HG03060 (cell line): ENCODE data around the gene UTS2R.

ENCODE experiments used
- ATAC-seq: cut with Tn5 transposase; IDR thresholded peaks from one replicate; pipeline ENCODE4 v1.9.1; 2021; ENCODE audit warnings: low read depth, moderate number of reproducible peaks; ENCODE audit not compliant: unreplicated experiment

Gene UTS2R

DNA sequence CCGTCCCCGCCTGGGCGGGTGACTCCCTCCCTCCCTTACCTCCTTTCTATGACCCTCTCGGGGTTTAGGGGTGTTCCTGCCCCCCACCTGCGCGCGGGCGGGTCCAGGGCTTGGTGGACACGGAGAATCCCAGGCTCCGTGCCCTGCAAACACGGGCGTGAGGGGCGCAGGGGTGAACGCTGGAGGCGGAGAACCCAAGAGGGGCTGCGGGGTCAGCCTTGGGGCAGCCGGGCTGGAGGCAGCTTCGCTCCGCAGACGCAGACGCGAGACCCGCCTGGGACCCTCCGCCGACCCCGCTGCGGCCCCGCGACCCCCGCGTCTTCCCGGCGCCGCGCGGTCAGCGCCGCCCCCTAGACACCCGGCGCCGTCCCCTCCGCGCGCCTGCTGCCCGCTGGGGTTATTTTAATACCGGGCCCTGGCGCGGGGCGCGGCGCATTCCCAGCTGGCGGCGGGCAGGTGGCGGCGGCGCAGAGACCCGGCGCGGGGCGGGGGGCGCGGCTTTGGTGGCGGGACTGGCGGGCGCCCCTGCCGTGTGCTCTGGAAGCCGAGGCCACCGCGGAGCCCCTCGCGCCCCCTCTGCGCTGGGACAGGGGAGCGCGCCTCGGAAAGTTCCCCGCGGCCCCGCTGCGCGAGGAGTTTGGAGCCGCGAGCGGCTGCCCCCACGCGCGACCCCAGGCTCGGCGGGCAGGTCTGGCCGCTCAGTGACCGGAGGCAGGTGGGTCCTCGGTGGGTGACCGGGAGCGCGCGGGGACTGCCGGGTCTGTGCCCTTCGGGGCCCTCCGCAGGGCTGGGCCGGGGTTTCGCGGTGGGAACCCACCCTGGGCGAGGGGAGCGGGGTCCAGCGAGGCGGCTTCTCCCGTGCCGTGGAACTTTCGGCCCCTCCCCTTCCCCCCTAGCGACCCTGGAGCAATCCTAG is at the start of gene UTS2R:
Gene UTS2R (plus strand): TSS at position 433 of the 916 bp plus-strand sequence. CDS start 2,560 bp downstream, outside the sequence.
- no peak for ATAC-seq

GRCh38 chr17:82321947-82322466 is 49.6 kb upstream of the UTS2R start:
- no peak for ATAC-seq

DNA sequence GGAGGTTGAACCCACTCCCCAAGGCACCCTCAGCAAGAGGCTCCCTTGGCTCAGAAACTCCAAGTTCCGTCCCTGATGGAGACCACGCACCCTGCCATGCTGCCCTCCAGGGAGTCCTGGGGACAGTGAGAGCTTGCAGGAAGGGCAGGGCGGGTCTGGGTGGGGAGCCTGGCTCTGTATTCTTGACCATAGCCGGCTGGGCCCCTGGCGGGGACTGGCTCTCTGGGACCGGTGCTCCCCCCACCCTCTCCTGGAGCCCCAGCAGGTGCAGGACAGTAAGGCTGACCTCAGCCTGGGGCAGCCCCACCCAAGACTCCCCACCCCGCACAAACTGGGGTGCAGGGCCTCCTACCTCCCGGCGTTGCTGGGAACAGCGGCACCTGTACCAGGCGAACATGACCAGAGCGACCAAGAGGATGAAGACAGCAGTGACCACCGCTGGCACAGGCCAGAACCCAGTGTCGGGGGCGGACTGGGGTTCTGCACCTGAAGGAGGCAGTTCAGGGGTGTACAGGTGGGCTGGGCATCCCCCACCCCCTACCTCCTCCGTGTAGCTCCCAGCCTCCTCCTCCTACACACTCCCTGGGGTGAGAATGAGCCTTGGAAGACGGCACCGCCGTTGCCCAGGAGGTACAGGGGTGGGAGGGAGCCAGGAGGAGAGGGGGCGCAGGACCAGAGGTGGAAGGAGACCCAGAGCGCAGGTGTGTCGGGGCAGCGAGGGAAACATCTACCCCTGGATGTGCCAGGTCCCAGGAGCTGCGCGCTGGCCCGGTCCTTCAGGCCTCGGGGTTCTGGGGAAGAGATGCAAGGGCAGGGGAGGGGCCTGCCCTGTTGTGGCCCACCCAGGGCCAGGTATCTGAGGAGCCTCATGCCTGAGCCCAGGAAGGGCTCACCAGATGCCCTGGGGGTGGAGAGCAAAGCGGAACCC is 48.8 kb upstream of the UTS2R start:
- ATAC-seq, result no peak

GRCh38 chr17:82323514-82324234 is 47.9 kb upstream of the UTS2R start:
- ATAC-seq, result no peak

DNA sequence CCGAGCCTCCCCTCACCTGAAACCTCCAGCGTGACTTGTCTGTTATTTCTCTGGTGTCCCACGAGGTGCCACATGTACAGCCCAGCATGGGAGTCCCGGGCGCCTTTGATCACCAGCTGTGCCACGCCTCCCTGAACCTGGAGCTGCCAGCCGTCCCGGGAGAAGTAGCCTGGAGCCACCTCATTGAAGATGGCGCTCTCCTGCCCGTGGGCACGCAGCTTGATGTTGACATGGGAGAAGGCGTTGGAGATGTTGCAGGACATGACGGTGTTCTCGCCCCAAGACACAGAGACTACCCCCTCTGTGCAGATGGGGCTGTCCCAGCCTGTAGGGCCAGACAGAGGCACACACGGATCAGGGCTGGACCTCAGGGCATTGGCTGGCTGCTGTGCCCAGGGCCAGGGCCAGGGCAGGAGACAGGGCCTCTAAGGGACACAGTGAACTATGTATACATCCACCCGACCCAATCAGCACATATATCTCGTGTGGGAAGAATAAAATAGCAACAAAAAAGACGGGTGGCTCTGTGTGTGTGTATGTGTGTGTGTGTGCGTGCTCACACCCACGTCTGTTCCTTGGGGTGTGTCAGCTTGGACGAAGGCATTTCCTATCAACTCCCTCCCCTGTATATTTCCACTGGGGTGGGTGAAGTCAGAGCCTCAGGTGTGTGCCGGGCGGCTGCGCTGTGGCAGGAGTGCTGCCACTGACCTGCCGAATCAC is 46.8 kb upstream of the UTS2R start:
- ATAC-seq, result no peak

GRCh38 chr17:82325286-82326180 is 46.0 kb upstream of the UTS2R start:
- no peak for ATAC-seq

DNA sequence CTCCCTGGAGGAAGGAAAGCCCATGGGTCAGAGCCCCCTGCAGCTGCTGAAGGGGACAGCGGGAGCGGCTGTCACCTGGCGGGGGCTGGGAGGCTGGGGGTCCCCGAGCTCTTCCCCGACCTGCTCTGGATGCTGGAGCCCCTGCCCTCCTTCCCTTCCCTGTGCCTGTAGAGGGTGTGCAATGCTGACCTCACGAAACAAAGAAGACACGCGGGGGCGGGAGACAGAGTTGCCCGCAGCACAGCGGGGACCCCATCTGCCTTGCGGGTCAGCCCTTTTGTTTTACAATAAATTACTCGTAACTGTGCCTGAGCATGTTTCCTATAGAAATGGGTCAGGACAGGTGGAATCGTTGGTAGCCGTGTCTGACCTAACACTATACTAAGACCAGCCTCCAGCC is 44.3 kb upstream of the UTS2R start:
- no peak for ATAC-seq

- ATAC-seq, result no peak
Observed at GRCh38 chr17:82327757-82328140, 43.8 kb upstream of the UTS2R start.

DNA sequence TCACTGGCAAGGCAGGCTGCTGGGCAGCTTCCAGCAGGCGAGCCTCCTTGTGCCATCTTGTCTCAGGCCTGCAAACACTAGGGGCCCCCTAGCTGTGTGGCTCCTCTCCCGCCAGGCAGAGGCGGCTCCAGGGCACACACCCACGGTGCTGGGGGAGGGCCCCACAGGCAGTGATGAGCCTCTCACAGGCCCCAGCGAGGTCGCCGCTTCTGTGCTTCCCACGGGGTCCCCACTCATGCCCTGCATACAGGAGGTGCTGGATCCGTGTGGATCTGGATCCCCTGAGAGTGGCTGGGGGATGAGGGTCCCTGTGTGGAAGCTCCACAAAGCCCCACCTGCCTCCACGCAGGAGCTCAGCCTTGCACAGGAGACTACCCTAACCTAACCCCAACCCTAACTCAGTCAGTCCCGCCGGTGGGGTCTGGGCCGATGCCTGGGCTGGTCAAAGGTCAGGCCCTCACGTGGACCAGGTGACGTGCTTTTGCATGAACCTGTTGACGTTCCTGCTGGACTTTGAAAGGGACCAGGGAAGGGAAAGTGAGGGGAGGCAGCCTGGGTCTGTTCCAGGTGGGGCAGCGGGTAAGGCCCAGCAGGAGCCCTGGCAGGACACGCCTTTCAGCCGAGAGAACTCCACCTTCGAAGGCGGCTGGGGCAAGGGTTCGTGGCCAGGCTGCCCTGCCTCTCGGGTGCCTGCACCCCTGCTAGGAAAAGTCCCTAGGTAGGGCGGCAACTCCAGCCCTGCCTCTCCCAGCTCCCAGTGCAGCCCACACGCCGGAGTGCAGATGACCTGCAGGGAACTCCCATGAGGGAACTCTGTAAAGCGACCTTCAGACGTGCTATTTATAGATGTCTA is 43.2 kb upstream of the UTS2R start:
- ATAC-seq, result no peak

DNA sequence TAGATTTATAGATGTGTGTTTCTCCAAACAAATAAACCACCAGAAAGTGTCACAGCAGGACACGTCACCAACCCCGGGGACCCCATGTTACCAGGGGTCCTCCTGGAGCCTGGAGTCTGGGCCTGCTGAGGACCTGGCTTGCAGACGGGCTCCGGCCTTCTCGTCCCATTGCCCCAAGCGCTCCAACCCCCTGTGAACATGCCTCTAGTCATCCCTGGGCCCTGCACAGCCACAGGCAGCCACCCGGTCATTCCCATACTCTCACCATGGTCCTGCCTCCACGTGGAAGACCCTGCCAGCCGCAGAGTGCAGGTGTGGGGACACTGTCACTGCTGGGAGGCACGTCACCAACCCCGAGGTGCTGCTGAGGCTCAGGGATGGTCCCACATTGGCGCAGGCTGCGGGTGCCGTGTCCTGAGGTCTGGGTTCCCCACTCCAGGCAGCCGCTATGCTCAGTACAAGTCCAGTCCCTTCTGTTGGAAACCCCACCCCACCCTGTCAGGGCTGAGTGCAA is 42.5 kb upstream of the UTS2R start:
- ATAC-seq, result no peak

- ATAC-seq, result no peak
Observed at GRCh38 chr17:82329683-82330321, 41.8 kb upstream of the UTS2R start.

DNA sequence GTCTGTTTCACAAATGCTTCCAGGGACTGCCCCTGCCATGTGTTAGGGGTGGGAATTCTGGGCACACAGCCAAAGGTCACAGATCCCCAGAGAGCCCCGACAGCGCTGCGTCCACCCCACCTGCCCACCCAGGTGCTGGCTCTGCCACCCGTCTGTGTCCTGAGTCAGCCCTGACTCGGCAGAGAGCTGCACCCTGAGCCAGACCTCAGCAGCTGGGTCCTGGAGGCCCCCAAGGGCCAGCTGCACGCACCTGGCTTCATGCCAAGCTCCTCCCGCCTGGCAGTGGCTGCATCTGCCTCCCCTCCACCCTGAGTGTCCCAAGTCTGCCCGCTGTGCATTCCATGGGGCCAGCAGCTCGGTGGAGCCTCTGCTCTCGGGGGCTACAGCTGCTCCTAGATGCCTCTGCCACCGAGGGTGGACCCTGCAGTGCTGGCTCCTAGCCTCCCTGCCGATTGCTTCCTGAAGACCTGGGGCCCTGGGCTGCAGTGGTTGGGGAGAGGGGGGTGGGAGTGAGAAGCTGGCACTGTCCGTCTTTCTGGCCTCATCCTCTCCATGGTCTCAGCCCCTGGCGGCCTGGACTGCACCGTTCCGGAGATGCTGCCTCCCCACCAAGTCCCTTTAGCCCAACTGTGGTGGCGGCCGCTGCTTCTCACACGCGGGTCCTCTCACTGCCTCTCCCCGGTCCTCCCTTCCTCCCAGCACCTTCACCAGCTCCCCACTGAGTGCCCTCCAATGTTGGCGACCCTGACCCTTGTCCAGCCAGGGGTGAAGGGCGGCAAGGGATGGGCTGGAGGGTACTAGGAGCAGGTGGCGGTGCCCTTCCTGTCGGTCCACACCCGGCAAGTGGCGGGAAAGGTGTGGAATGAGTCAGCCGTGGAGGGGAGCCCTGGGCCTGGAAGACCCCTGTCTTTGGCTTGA is 41.0 kb upstream of the UTS2R start:
- ATAC-seq, result no peak

GRCh38 chr17:82331345-82331939 is 40.1 kb upstream of the UTS2R start:
- ATAC-seq, result no peak

DNA sequence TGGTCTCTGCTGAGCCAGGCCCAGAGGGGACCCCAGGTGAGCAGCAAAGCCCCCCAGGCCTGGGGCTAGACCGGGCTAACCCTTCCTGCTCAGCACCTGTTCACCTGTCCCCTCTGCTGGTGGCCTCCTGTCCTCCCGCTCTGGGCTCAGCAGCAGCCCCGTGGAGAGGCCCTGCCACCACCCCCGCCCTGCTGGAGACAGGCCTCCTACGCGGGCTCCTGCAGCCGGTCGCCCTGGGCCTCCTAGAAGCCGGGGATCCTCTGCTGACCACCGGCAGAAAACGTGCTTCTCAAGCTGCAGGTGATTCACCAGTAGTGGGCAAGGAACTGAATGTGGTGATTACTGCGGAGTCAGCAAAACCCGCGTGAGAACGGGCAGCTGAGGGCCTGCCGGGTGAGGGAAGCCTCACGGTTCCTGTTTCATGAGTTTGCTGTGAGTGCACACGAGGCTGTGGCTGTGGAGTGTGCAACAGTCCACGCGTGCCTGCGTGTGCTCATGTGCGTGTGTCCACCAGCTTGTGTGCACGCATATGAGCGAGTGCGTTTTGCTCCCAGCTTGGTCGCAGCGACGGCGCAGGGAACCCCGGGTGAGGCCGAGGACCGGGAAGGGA is 38.8 kb upstream of the UTS2R start:
- no peak for ATAC-seq
